ENCODE results near the gene SAE1. TPM values are rescaled to one million over a fixed set of nuclear protein-coding genes. Genes with fewer than 3 reads are reported as not detected.

The SAE1 gene
- total RNA-seq, 4 donors from 2014 or later, result 36.5 to 50.7 (median 49.2) TPM

DNA sequence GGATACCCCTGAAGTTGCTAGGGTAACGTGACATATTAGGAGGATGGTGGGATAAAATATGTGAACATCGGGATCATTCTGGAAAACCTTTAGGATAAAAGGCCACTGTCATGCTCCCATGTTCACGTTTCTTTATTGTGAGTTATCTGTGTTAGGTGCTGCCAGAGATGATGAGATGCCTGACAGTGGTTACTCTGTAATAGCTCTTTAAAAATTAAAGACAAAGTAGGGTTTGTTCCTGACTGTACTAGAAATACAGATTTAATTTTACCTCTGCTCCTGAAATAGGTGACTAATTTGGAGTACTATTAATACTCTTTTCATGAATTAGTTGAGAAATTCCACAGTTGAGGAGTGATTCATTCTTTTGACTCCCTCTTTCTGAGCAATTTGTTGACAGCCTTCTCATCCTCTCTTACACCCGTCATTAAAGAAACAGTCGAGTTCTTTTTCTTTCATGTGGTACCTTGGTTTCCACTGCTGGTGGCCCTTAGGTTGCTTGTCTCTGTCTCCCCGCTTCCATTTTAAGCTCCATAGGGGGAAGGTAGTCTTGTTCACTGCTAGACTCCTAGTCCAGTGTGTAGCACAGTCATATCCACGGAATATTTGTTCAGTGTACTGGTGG is 28.4 kb downstream of the SAE1 start:
- peak; percentile 77 for ATAC-seq (ENCODE audit: low FRiP score)
- DNase-seq (ENCODE audit: low spot score), result no peak
- TF ChIP-seq, protein P1, sequence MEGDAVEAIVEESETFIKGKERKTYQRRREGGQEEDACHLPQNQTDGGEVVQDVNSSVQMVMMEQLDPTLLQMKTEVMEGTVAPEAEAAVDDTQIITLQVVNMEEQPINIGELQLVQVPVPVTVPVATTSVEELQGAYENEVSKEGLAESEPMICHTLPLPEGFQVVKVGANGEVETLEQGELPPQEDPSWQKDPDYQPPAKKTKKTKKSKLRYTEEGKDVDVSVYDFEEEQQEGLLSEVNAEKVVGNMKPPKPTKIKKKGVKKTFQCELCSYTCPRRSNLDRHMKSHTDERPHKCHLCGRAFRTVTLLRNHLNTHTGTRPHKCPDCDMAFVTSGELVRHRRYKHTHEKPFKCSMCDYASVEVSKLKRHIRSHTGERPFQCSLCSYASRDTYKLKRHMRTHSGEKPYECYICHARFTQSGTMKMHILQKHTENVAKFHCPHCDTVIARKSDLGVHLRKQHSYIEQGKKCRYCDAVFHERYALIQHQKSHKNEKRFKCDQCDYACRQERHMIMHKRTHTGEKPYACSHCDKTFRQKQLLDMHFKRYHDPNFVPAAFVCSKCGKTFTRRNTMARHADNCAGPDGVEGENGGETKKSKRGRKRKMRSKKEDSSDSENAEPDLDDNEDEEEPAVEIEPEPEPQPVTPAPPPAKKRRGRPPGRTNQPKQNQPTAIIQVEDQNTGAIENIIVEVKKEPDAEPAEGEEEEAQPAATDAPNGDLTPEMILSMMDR (IDR thresholded peaks at IDR 0.05), result no peak

DNA sequence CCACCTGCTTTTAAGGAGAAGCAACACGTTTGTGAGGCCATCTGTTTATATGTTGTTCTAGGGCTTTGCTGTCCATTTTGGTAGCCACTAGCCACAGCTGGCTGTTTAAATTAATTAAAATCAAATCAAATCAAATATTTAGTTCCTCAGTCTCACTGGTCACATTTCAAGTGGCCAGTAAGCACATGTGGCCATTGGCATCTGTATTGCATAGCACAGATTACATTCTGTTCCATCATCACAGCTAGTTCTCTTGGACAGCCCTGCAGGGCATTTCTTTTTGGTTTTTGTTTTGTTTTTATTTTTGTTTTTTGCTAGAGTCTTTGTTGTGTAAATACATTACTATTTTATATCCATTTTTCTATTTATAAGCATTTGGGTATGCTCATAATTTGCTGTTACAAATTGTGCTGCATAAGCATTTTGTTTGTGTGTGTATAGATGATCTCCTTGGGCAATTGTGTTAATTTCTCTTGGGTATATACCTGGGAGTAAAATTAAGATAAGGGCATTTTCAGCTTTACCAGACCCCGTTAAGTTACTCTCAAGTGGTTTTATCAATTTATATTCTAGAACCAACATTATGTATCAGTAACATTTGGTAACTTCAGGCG is 31.3 kb downstream of the SAE1 start:
- ATAC-seq (ENCODE audit: low FRiP score) (no peak), DNase-seq (ENCODE audit: low spot score) (no peak)
- TF ChIP-seq, protein P1 (IDR thresholded peaks at IDR 0.05), result no peak

DNA sequence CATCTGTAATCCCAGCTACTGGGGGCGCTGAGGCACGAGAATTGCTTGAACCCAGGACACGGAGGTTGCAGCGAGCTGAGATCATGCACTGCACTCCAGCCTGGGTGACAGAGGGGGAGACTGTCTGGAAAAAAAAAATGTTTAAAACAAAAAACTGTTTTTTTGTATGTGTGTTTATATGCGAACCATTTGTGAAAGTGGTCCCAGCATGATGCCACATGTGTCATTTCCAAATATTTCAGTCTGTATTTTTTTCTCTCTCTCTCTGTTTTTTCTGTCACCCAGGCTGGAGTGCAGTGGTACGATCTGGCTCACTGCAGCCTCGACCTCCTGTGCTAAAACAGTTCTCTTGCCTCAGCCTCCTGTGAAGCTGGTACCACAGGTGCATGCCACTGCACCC is 37.4 kb downstream of the SAE1 start:
- ATAC-seq (ENCODE audit: low FRiP score), result no peak
- TF ChIP-seq, protein P1 (IDR thresholded peaks at IDR 0.05), result no peak
- no peak for DNase-seq (ENCODE audit: low spot score)

DNA sequence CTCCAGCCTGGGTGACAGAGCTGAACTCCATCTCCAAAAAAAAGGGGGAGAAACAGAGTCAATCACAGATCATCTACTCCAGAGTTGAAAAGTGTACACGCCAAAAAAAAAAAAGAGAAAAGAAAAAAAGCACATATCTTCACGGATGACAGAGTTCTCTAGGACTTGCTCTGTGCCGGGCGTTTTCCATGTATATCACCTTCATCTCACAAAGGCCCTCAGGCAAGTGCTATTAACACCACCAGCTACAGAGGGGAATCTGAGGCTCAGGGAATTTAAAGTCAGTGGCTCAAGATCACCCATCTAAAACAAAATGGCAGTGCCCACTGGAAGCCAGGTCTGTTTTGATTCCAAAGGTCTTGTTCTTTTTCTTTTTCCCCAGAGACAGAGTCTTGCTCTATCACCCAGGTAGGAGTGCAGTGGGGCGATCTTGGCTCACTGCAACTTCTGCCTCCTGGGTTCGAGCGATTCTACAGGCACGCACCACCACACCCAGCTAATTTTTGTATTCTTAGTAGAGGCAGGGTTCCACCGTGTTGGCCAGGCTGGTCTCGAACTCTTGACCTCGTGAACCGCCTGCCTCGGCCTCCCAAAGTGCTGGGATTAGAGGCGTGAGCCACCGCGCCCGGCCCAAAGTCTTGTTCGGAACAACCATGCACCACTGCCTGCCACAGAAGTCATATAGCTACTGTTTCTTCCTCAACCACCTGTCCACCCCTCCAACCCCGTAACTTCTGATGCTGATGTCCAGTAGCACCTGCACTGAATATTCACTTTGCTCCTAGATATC is 42.2 kb downstream of the SAE1 start:
- TF ChIP-seq, protein P1 (IDR thresholded peaks at IDR 0.05), result no peak
- ATAC-seq (ENCODE audit: low FRiP score), result no peak
- DNase-seq (ENCODE audit: low spot score), result no peak

DNA sequence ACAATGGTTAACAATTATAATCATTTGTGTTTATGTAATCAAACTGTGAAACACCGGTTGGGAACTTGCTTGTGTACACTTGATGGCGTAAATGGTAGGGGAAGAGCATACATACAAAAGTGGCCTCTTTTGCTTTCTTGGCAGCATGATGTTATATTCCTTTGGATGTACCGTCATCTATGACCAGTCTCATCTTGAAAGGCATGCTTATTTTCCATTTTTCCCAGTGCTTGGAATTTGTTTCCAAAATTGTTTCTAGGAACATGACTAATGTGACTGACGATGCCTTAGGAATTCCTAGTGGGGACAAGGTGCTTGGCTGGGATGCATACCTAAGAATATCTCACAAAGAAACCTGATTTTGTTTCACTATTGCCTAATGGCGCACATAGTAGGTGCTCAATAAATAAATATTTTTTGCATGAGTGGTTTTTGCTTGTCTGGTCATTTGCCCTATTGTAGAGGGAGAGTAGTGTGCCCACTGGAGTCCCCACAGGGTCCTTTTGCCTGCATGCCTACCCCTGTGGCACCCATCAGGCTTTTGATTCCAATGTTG is 45.5 kb downstream of the SAE1 start:
- DNase-seq (ENCODE audit: low spot score) (no peak), ATAC-seq (ENCODE audit: low FRiP score) (no peak)
- TF ChIP-seq, protein P1 (IDR thresholded peaks at IDR 0.05), result no peak

DNA sequence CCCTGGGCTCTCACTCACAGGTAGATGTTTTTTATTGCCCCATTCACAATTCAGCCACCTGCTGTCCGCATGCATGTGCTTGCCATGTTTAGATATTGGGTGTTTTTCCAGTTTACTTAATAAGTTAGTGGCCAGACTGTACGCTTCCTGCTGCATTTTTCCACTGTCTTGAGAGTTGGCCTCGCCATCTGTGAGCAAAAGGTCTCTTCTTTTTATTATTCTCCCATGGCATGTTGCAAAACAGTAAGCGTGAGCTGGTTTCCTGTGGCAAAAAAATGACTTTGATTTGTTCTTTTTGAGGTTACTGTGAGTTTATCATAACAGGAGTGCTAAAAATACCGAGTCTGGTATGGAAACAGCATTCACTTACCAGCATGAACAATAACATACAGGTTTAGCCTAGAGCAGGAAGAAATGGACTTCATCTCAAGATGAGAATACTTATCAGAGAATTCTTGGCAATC is 46.0 kb downstream of the SAE1 start:
- no peak for ATAC-seq (ENCODE audit: low FRiP score)

More for the DNA sequence above, 46.0 kb downstream of the SAE1 start:
- DNase-seq (ENCODE audit: low spot score), result no peak
- TF ChIP-seq, protein P1 (IDR thresholded peaks at IDR 0.05), result no peak
